ENCODE data around the gene NOL3. TPM values are rescaled to one million over a fixed set of nuclear protein-coding genes. Genes with fewer than 3 reads are reported as not detected.

Gene NOL3
- total and polyA plus RNA-seq, 2 of the 13 experiments (the other 11 are each of a cell fraction or from before 2014, with no cell fraction given): 5.7 to 20.5 TPM

GRCh38 chr16:67155295-67156142, 14.8 kb upstream of the NOL3 start (continued):
- TF ChIP-seq PAX8 (CRISPR knock-in tag; IDR thresholded peaks at IDR 0.05; ENCODE audit: borderline replicate concordance) (0 out of 2 replicates have a peak, but pooled peaks have one; percentile 58), ETV5 (CRISPR knock-in tag; IDR thresholded peaks at IDR 0.05; ENCODE audit: borderline replicate concordance) (peak; percentile 30; the same call in 1 of the 2 replicates), ZSCAN25 (CRISPR knock-in tag; IDR thresholded peaks at IDR 0.05) (no peak), ZNF704 (CRISPR knock-in tag; IDR thresholded peaks at IDR 0.05; ENCODE audit: borderline replicate concordance) (0 out of 2 replicates have a peak, but pooled peaks have one; percentile 31), ZBTB43 (CRISPR knock-in tag; conservative IDR thresholded peaks at IDR 0.05) (0 out of 2 replicates have a peak, but pooled peaks have one; percentile 21), IRF1 (CRISPR knock-in tag; IDR thresholded peaks at IDR 0.05; ENCODE audit: low read depth) (0 out of 2 replicates have a peak, but pooled peaks have one; percentile 11), ZNF577 (CRISPR knock-in tag; IDR thresholded peaks at IDR 0.05; ENCODE audit: borderline replicate concordance, low read depth) (peak; percentile 55; the same call in 1 of the 2 replicates), NR2F2 (IDR thresholded peaks at IDR 0.05; ENCODE audit: borderline replicate concordance, low read depth) (no peak), ZBTB38 (CRISPR knock-in tag; IDR thresholded peaks at IDR 0.05) (peak; percentile 91), HOXD1 (CRISPR knock-in tag; IDR thresholded peaks at IDR 0.05) (no peak; the same call in 1 of the 2 replicates), CBFB (CRISPR knock-in tag; IDR thresholded peaks at IDR 0.05) (peak; percentile 58), ADNP (CRISPR knock-in tag; IDR thresholded peaks at IDR 0.05) (0 out of 2 replicates have a peak, but pooled peaks have one; percentile 60), ZNF292 (CRISPR knock-in tag; IDR thresholded peaks at IDR 0.05; ENCODE audit: borderline replicate concordance, low read depth) (no peak), ZBTB20 (CRISPR knock-in tag; IDR thresholded peaks at IDR 0.05; ENCODE audit: borderline replicate concordance, low read depth) (0 out of 2 replicates have a peak, but pooled peaks have one; percentile 22), ZNF557 (CRISPR knock-in tag; IDR thresholded peaks at IDR 0.05) (0 out of 2 replicates have a peak, but pooled peaks have one; percentile 46), CSRNP1 (CRISPR knock-in tag; IDR thresholded peaks at IDR 0.05) (peak; percentile 32; the same call in 1 of the 2 replicates), E2F5 (CRISPR knock-in tag; conservative IDR thresholded peaks at IDR 0.05) (0 out of 2 replicates have a peak, but pooled peaks have one; percentile 14), KLF12 (CRISPR knock-in tag; IDR thresholded peaks at IDR 0.05; ENCODE audit: borderline replicate concordance) (0 out of 2 replicates have a peak, but pooled peaks have one; percentile 70), THAP11 (CRISPR knock-in tag; IDR thresholded peaks at IDR 0.05) (peak; percentile 57; the same call in 1 of the 2 replicates), ZNF235 (CRISPR knock-in tag; IDR thresholded peaks at IDR 0.05; ENCODE audit: borderline replicate concordance) (0 out of 2 replicates have a peak, but pooled peaks have one; percentile 23)
